ENCODE measurements around the gene CIB4.
"Not testable (repeated sequence)": the region's sequence is repeated elsewhere in the genome, so short reads cannot be mapped to it uniquely, and the experiment has no call there.

CIB4 gene

GRCh38 chr2:26666671-26667070 is 25.5 kb upstream of the CIB4 start:
- DNase-seq (ENCODE audit: low spot score) = peak; percentile 44

GRCh38 chr2:26665296-26665695 is 24.1 kb upstream of the CIB4 start:
- DNase-seq (ENCODE audit: low spot score) = not testable (repeated sequence)

- no peak for DNase-seq (ENCODE audit: low spot score)
Observed at GRCh38 chr2:26660363-26660962, 19.3 kb upstream of the CIB4 start.

- DNase-seq (ENCODE audit: low spot score) = no peak
Observed at GRCh38 chr2:26658691-26659346, 17.7 kb upstream of the CIB4 start.

GRCh38 chr2:26657265-26657664 is 16.1 kb upstream of the CIB4 start:
- no peak for DNase-seq (ENCODE audit: low spot score)

GRCh38 chr2:26655611-26656195 is 14.5 kb upstream of the CIB4 start:
- DNase-seq (ENCODE audit: low spot score) = no peak

GRCh38 chr2:26655120-26655519 is 14.0 kb upstream of the CIB4 start:
- DNase-seq (ENCODE audit: low spot score) = not testable (repeated sequence)

GRCh38 chr2:26654061-26654340 is 12.8 kb upstream of the CIB4 start:
- DNase-seq (ENCODE audit: low spot score) = no peak

GRCh38 chr2:26653207-26654060 is 12.3 kb upstream of the CIB4 start:
- DNase-seq (ENCODE audit: low spot score) = no peak

GRCh38 chr2:26652361-26653041 is 11.3 kb upstream of the CIB4 start:
- peak; percentile 59 for DNase-seq (ENCODE audit: low spot score)

- DNase-seq (ENCODE audit: low spot score) = no peak
Observed at GRCh38 chr2:26651799-26652198, 10.6 kb upstream of the CIB4 start.

- DNase-seq (ENCODE audit: low spot score) = no peak
Observed at GRCh38 chr2:26651470-26651771, 10.3 kb upstream of the CIB4 start.

- DNase-seq (ENCODE audit: low spot score) = no peak
Observed at GRCh38 chr2:26650713-26651469, 9.7 kb upstream of the CIB4 start.

GRCh38 chr2:26649992-26650712 is 9.0 kb upstream of the CIB4 start:
- DNase-seq (ENCODE audit: low spot score) = no peak

- no peak for DNase-seq (ENCODE audit: low spot score)
Observed at GRCh38 chr2:26649322-26649721, 8.2 kb upstream of the CIB4 start.

GRCh38 chr2:26648516-26648915 is 7.3 kb upstream of the CIB4 start:
- no peak for DNase-seq (ENCODE audit: low spot score)

GRCh38 chr2:26647981-26648380 is 6.8 kb upstream of the CIB4 start:
- no peak for DNase-seq (ENCODE audit: low spot score)

- DNase-seq (ENCODE audit: low spot score) = no peak
Observed at GRCh38 chr2:26646986-26647672, 6.0 kb upstream of the CIB4 start.

- no peak for DNase-seq (ENCODE audit: low spot score)
Observed at GRCh38 chr2:26645762-26646161, 4.6 kb upstream of the CIB4 start.

GRCh38 chr2:26644188-26644835 is 3.1 kb upstream of the CIB4 start:
- DNase-seq (ENCODE audit: low spot score) = no peak

Measured in AG08395 (cell line).